ENCODE measurements around the gene CDH6.

DNA sequence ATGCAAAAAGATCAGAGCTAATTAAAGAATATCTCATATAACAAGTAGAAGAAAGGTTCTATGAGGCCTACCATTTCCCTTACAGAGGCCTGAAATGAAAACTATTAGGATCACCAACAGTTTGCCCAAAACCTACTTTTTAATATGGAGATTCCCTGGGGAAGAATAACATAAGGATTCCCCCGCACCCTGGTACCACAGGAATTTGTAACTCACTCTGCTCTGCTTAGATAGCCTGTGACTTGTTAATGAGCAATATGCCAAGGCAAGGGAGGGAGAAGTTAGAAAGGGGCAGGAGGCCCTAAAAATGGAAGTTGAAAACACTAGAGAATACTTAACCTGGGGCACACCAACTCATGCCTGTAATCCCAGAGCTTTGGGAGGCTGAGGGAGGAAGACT, 107.0 kb downstream of the CDH6 start:
- TF ChIP-seq, protein P1, sequence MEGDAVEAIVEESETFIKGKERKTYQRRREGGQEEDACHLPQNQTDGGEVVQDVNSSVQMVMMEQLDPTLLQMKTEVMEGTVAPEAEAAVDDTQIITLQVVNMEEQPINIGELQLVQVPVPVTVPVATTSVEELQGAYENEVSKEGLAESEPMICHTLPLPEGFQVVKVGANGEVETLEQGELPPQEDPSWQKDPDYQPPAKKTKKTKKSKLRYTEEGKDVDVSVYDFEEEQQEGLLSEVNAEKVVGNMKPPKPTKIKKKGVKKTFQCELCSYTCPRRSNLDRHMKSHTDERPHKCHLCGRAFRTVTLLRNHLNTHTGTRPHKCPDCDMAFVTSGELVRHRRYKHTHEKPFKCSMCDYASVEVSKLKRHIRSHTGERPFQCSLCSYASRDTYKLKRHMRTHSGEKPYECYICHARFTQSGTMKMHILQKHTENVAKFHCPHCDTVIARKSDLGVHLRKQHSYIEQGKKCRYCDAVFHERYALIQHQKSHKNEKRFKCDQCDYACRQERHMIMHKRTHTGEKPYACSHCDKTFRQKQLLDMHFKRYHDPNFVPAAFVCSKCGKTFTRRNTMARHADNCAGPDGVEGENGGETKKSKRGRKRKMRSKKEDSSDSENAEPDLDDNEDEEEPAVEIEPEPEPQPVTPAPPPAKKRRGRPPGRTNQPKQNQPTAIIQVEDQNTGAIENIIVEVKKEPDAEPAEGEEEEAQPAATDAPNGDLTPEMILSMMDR (IDR thresholded peaks at IDR 0.05) = no peak
- no peak for TF ChIP-seq POLR2A (IDR thresholded peaks at IDR 0.05)

All from lower leg skin (tissue), 3 donors.